Tibial nerve (tissue), 4 donors: Measurements from ENCODE around the gene ZBTB32. TPM values are rescaled to one million over a fixed set of nuclear protein-coding genes. Genes with fewer than 3 reads are reported as not detected.

Experiments used
- DNase-seq, 2 donors: peaks; one replicate each; pipeline ENCODE4 v3.0.0-alpha.2; 2019; ENCODE audit warnings: low spot score in 2 of 2
- H3K27ac ChIP-seq, 4 donors: fragments of 200-600 bp; sonication (generic) in 3 of 4; one replicate each; pipeline ENCODE4 v1.5.1; 2017 to 2019; ENCODE audit warnings: mild to moderate bottlenecking in 1 of 4
- H3K27me3 ChIP-seq, 2 donors: fragments of 200-600 bp; sonication (generic) in 1 of 2; one replicate each; pipeline versions ENCODE4 v1.5.1 to v1.6.0; 2017 to 2019
- H3K36me3 ChIP-seq, 3 donors: fragments of 200-600 bp; sonication (generic); one replicate each; pipeline ENCODE4 v1.5.1; 2018 to 2019
- H3K4me1 ChIP-seq, 4 donors: fragments of 200-600 bp; sonication (generic) in 3 of 4; one replicate each; pipeline ENCODE4 v1.5.1; 2017 to 2019
- H3K4me3 ChIP-seq, 4 donors: fragments of 200-600 bp; sonication (generic) in 3 of 4; one replicate each; pipeline ENCODE4 v1.5.1; 2017 to 2019; ENCODE audit warnings: mild to moderate bottlenecking in 1 of 4, moderate library complexity in 1 of 4
- H3K9me3 ChIP-seq, 4 donors: fragments of 200-600 bp; sonication (generic) in 3 of 4; one replicate each; pipeline ENCODE4 v1.5.1; 2017 to 2019
- CTCF ChIP-seq, 5 experiments: fragments of 200-600 bp in 3 of 5; fragments of 450-650 bp in 2 of 5; sonication (generic) in 3 of 5; IDR thresholded peaks; one replicate each; pipeline ENCODE4 v1.5.1; 2016 to 2019; ENCODE audit warnings: antibody characterized with exemption in 5 of 5, mild to moderate bottlenecking in 3 of 5, moderate library complexity in 2 of 5
- EP300 ChIP-seq, 2 donors: sonication (generic); formaldehyde crosslinking; IDR thresholded peaks; one replicate each; pipeline ENCODE4 v1.6.1; 2017; ENCODE audit warnings: antibody characterized with exemption in 2 of 2, mild to moderate bottlenecking in 1 of 2
- POLR2A ChIP-seq, 2 donors: fragments of 450-650 bp; IDR thresholded peaks; one replicate each; pipeline ENCODE4 v1.6.1; 2017; ENCODE audit warnings: antibody characterized with exemption in 2 of 2, mild to moderate bottlenecking in 2 of 2, moderate library complexity in 2 of 2
- WGBS, 2 donors: methylation state at CpG; one replicate each; pipeline ENCODE4 v1.1.5; 2018; 5-methylcytosine and 5-hydroxymethylcytosine counted together
- total RNA-seq, 4 donors: library from RNA; depleted of rRNA; stranded (reverse); fragments of >200 nt; gene quantifications; one replicate each; pipeline ENCODE4 v1.1.0, GENCODE V29; 2016

ZBTB32 gene
- total RNA-seq, 4 donors from 2014 or later = not detected

GRCh38 chr19:35752746-35753350, 48.5 kb downstream of the ZBTB32 start:
- no peak for DNase-seq
- WGBS, 2 donors = 95% methylated on average over 17 to 20 of the region's 20 CpGs

GRCh38 chr19:35753634-35754369, 49.4 kb downstream of the ZBTB32 start:
- Histone ChIP-seq H3K4me1 (peaks cover 4 to 55% (median 31%) of the 10 kb centered on the region in 4 donors), H3K36me3 (peaks cover 0 to 42% (median 4%) of the 10 kb centered on the region in 3 donors), H3K27ac (peak overlapping the region in 2 of 4 donors; percentile 98 to 99), H3K9me3 (no peaks in the 10 kb centered on the region), H3K27me3 (no peaks in the 10 kb centered on the region), H3K4me3 (no peak overlapping the region)
- DNase-seq = no peak
- TF ChIP-seq POLR2A (IDR thresholded peaks at IDR 0.05) (no peak), CTCF (IDR thresholded peaks at IDR 0.05) (no peak), EP300 (IDR thresholded peaks at IDR 0.05) (no peak)
- WGBS, 2 donors = 91 to 95% methylated on average over 11 to 20 of the region's 20 CpGs

More at GRCh38 chr19:35752746-35753350, 48.5 kb downstream of the ZBTB32 start:
- no peaks in the 10 kb centered on the region for H3K27me3 ChIP-seq
- H3K27ac ChIP-seq = peak overlapping the region in 2 of 4 donors; percentile 98 to 99
- no peak for TF ChIP-seq EP300 (IDR thresholded peaks at IDR 0.05)
- TF ChIP-seq CTCF (IDR thresholded peaks at IDR 0.05) = no peak
- TF ChIP-seq POLR2A (IDR thresholded peaks at IDR 0.05) = no peak
- H3K4me1 ChIP-seq = peaks cover 4 to 54% (median 30%) of the 10 kb centered on the region in 4 donors
- H3K9me3 ChIP-seq = no peaks in the 10 kb centered on the region
- H3K36me3 ChIP-seq = peaks cover 0 to 42% (median 4%) of the 10 kb centered on the region in 3 donors
- no peak overlapping the region for H3K4me3 ChIP-seq

- Histone ChIP-seq H3K4me1 (peaks cover 4 to 55% (median 25%) of the 10 kb centered on the region in 4 donors), H3K4me3 (peak overlapping the region in 1 of 4 donors; percentile 94), H3K36me3 (peaks cover 0 to 44% (median 4%) of the 10 kb centered on the region in 3 donors), H3K27ac (peak overlapping the region; percentile 81 to 99 (median 96)), H3K9me3 (no peaks in the 10 kb centered on the region), H3K27me3 (no peaks in the 10 kb centered on the region)
- no peak for DNase-seq
- peak in 1 of 2 donors; percentile 23 for TF ChIP-seq EP300 (IDR thresholded peaks at IDR 0.05)
- TF ChIP-seq POLR2A (IDR thresholded peaks at IDR 0.05) = no peak
- whole genome bisulfite sequencing, 2 donors = 76 to 82% methylated on average over 13 of the region's 13 CpGs
These were observed 50.2 kb downstream of the ZBTB32 start for GRCh38 chr19:35754370-35755130.

GRCh38 chr19:35755131-35755549, 50.8 kb downstream of the ZBTB32 start:
- H3K27me3 ChIP-seq = no peaks in the 10 kb centered on the region
- peaks cover 0 to 49% (median 4%) of the 10 kb centered on the region in 3 donors for H3K36me3 ChIP-seq
- peak overlapping the region; percentile 81 to 99 (median 96) for H3K27ac ChIP-seq
- WGBS, 2 donors = 51 to 52% methylated on average over 17 of the region's 17 CpGs
- H3K9me3 ChIP-seq = no peaks in the 10 kb centered on the region
- H3K4me3 ChIP-seq = peak overlapping the region in 1 of 4 donors; percentile 94
- peaks cover 4 to 55% (median 21%) of the 10 kb centered on the region in 4 donors for H3K4me1 ChIP-seq
- TF ChIP-seq CTCF (IDR thresholded peaks at IDR 0.05) (no peak), EP300 (IDR thresholded peaks at IDR 0.05) (no peak), POLR2A (IDR thresholded peaks at IDR 0.05) (no peak)
- no peak for DNase-seq
